Activated naive CD8-positive, alpha-beta T cell treated with anti-CD3 and anti-CD28 coated beads, Interleukin-2, amount 10 ng/mL, durations not matched to agents 7 days and 5 days (primary cell): ENCODE measurements around the gene PARD3B. TPM values are rescaled to one million over a fixed set of nuclear protein-coding genes. Genes with fewer than 3 reads are reported as not detected.

Experiments
- ATAC-seq: fragments of 150-1000 bp; cut with Tn5 transposase; one replicate; pipeline ENCODE4 v1.10.0; 2021; ENCODE audit warnings: low read depth, moderate library complexity
- POLR2A ChIA-PET: fragments of 350-600 bp; sonication (Branson Sonifier 250); formaldehyde crosslinking; loops from one replicate; lab custom pipeline; 2021; ENCODE audit warnings: antibody characterized with exemption; lab: Charles Lee
- DNase-seq: peaks from one replicate; pipeline ENCODE4 v3.0.0; 2021
- H3K27ac Mint-ChIP-seq: one replicate; pipeline ENCODE4 v1.8.0; 2022; ENCODE audit warnings: mild to moderate bottlenecking, mixed read lengths
- H3K27me3 Mint-ChIP-seq: one replicate; pipeline ENCODE4 v1.8.0; 2022; ENCODE audit warnings: mild to moderate bottlenecking, moderate library complexity, mixed read lengths
- H3K36me3 Mint-ChIP-seq: one replicate; pipeline ENCODE4 v1.8.0; 2021; ENCODE audit warnings: mild to moderate bottlenecking, mixed read lengths
- H3K4me1 Mint-ChIP-seq: one replicate; pipeline ENCODE4 v1.8.0; 2021; ENCODE audit warnings: mixed read lengths
- H3K4me3 Mint-ChIP-seq: one replicate; pipeline ENCODE4 v1.8.0; 2022; ENCODE audit warnings: mild to moderate bottlenecking, moderate library complexity, mixed read lengths
- H3K9me3 Mint-ChIP-seq: one replicate; pipeline ENCODE4 v1.8.0; 2021; ENCODE audit warnings: mixed read lengths
- total RNA-seq, 2 experiments: library from RNA; stranded (reverse); gene quantifications; one replicate each; pipeline ENCODE4 v1.2.3, GENCODE V29; 2021

PARD3B gene
- total RNA-seq, 2 experiments from 2014 or later, result 0.55 to 1.0 TPM

- no peak for DNase-seq
- peaks cover 2% of the 10 kb centered on the region for H3K4me1 Mint-ChIP-seq
Observed at GRCh38 chr2:204687776-204688175, 142.5 kb downstream of the PARD3B start.

GRCh38 chr2:204691911-204692510 is 146.7 kb downstream of the PARD3B start:
- Mint-ChIP-seq H3K9me3 (no peaks in the 10 kb centered on the region), H3K27me3 (peaks cover 2% of the 10 kb centered on the region), H3K4me1 (peaks cover 7% of the 10 kb centered on the region), H3K4me3 (no peak overlapping the region), H3K27ac (no peak overlapping the region), H3K36me3 (no peaks in the 10 kb centered on the region)
- POLR2A ChIA-PET, result no interaction called here
- ATAC-seq (peak; percentile 61), DNase-seq (no peak)

More at GRCh38 chr2:204687776-204688175, 142.5 kb downstream of the PARD3B start:
- no peak for ATAC-seq
- Mint-ChIP-seq H3K9me3 (no peaks in the 10 kb centered on the region), H3K27me3 (no peaks in the 10 kb centered on the region), H3K4me3 (no peak overlapping the region), H3K27ac (no peak overlapping the region), H3K36me3 (no peaks in the 10 kb centered on the region)
- POLR2A ChIA-PET, result no interaction called here

GRCh38 chr2:204692790-204693189 is 147.5 kb downstream of the PARD3B start:
- DNase-seq (no peak), ATAC-seq (no peak)
- H3K36me3 Mint-ChIP-seq, result no peaks in the 10 kb centered on the region
- no peak overlapping the region for H3K4me3 Mint-ChIP-seq
- peaks cover 7% of the 10 kb centered on the region for H3K4me1 Mint-ChIP-seq
- H3K27ac Mint-ChIP-seq, result no peak overlapping the region
- POLR2A ChIA-PET, result no interaction called here
- no peaks in the 10 kb centered on the region for H3K9me3 Mint-ChIP-seq
- H3K27me3 Mint-ChIP-seq, result peaks cover 2% of the 10 kb centered on the region

GRCh38 chr2:204693262-204693661 is 148.0 kb downstream of the PARD3B start:
- peaks cover 7% of the 10 kb centered on the region for H3K4me1 Mint-ChIP-seq
- no peak overlapping the region for H3K27ac Mint-ChIP-seq
- no peak for ATAC-seq
- POLR2A ChIA-PET, result no interaction called here
- H3K36me3 Mint-ChIP-seq, result no peaks in the 10 kb centered on the region
- DNase-seq, result no peak
- H3K4me3 Mint-ChIP-seq, result no peak overlapping the region
- peaks cover 2% of the 10 kb centered on the region for H3K27me3 Mint-ChIP-seq
- no peaks in the 10 kb centered on the region for H3K9me3 Mint-ChIP-seq

- Mint-ChIP-seq H3K27me3 (peaks cover 4% of the 10 kb centered on the region), H3K4me1 (peaks cover 7% of the 10 kb centered on the region), H3K36me3 (no peaks in the 10 kb centered on the region), H3K27ac (no peak overlapping the region), H3K9me3 (no peaks in the 10 kb centered on the region), H3K4me3 (no peak overlapping the region)
- no peak for DNase-seq
- POLR2A ChIA-PET, result no interaction called here
- no peak for ATAC-seq
Observed at GRCh38 chr2:204695506-204695905, 150.2 kb downstream of the PARD3B start.

GRCh38 chr2:204696124-204696523 is 150.8 kb downstream of the PARD3B start:
- ATAC-seq (no peak), DNase-seq (no peak)
- peaks cover 7% of the 10 kb centered on the region for H3K4me1 Mint-ChIP-seq
- no peaks in the 10 kb centered on the region for H3K9me3 Mint-ChIP-seq
- no peak overlapping the region for H3K27ac Mint-ChIP-seq
- H3K4me3 Mint-ChIP-seq, result no peak overlapping the region
- peaks cover 7% of the 10 kb centered on the region for H3K27me3 Mint-ChIP-seq
- POLR2A ChIA-PET, result no interaction called here
- H3K36me3 Mint-ChIP-seq, result no peaks in the 10 kb centered on the region

- H3K4me3 Mint-ChIP-seq, result no peak overlapping the region
Observed at GRCh38 chr2:204705243-204705932, 160.1 kb downstream of the PARD3B start.

GRCh38 chr2:204706939-204707338 is 161.7 kb downstream of the PARD3B start:
- POLR2A ChIA-PET, result no interaction called here
- DNase-seq, result no peak
- Mint-ChIP-seq H3K4me1 (no peaks in the 10 kb centered on the region), H3K27me3 (peaks cover 3% of the 10 kb centered on the region), H3K9me3 (no peaks in the 10 kb centered on the region), H3K27ac (no peak overlapping the region), H3K36me3 (no peaks in the 10 kb centered on the region), H3K4me3 (no peak overlapping the region)
- no peak for ATAC-seq

More at GRCh38 chr2:204705243-204705932, 160.1 kb downstream of the PARD3B start:
- Mint-ChIP-seq H3K9me3 (no peaks in the 10 kb centered on the region), H3K4me1 (no peaks in the 10 kb centered on the region), H3K27me3 (peaks cover 7% of the 10 kb centered on the region), H3K36me3 (no peaks in the 10 kb centered on the region), H3K27ac (no peak overlapping the region)
- POLR2A ChIA-PET, result no interaction called here
- no peak for ATAC-seq
- no peak for DNase-seq

GRCh38 chr2:204713211-204713610 is 167.9 kb downstream of the PARD3B start:
- POLR2A ChIA-PET, result no interaction called here
- Mint-ChIP-seq H3K27ac (no peak overlapping the region), H3K4me1 (no peaks in the 10 kb centered on the region), H3K27me3 (peaks cover 3% of the 10 kb centered on the region), H3K9me3 (no peaks in the 10 kb centered on the region), H3K36me3 (no peaks in the 10 kb centered on the region), H3K4me3 (no peak overlapping the region)
- ATAC-seq (no peak), DNase-seq (no peak)

- no peaks in the 10 kb centered on the region for H3K36me3 Mint-ChIP-seq
- H3K4me1 Mint-ChIP-seq, result no peaks in the 10 kb centered on the region
- no peak overlapping the region for H3K4me3 Mint-ChIP-seq
- no peaks in the 10 kb centered on the region for H3K9me3 Mint-ChIP-seq
- no peaks in the 10 kb centered on the region for H3K27me3 Mint-ChIP-seq
- POLR2A ChIA-PET, result no interaction called here
- ATAC-seq (no peak), DNase-seq (no peak)
- no peak overlapping the region for H3K27ac Mint-ChIP-seq
Observed at GRCh38 chr2:204715361-204715760, 170.1 kb downstream of the PARD3B start.

- POLR2A ChIA-PET, result no interaction called here
- Mint-ChIP-seq H3K27ac (no peak overlapping the region), H3K36me3 (no peaks in the 10 kb centered on the region)
Observed at GRCh38 chr2:204717591-204717990, 172.3 kb downstream of the PARD3B start.

GRCh38 chr2:204718607-204719006 is 173.3 kb downstream of the PARD3B start:
- Mint-ChIP-seq H3K27ac (no peak overlapping the region), H3K4me1 (no peaks in the 10 kb centered on the region), H3K36me3 (no peaks in the 10 kb centered on the region), H3K4me3 (no peak overlapping the region), H3K27me3 (peaks cover 5% of the 10 kb centered on the region), H3K9me3 (no peaks in the 10 kb centered on the region)
- ATAC-seq (no peak), DNase-seq (no peak)
- POLR2A ChIA-PET, result no interaction called here

More at GRCh38 chr2:204717591-204717990, 172.3 kb downstream of the PARD3B start:
- ATAC-seq (no peak), DNase-seq (no peak)
- Mint-ChIP-seq H3K4me1 (no peaks in the 10 kb centered on the region), H3K4me3 (no peak overlapping the region), H3K9me3 (no peaks in the 10 kb centered on the region), H3K27me3 (peaks cover under 1% of the 10 kb centered on the region)

- H3K36me3 Mint-ChIP-seq, result no peaks in the 10 kb centered on the region
- H3K27ac Mint-ChIP-seq, result no peak overlapping the region
- POLR2A ChIA-PET, result no interaction called here
- H3K4me1 Mint-ChIP-seq, result no peaks in the 10 kb centered on the region
- DNase-seq (no peak), ATAC-seq (no peak)
- H3K27me3 Mint-ChIP-seq, result peaks cover 6% of the 10 kb centered on the region
- no peak overlapping the region for H3K4me3 Mint-ChIP-seq
- no peaks in the 10 kb centered on the region for H3K9me3 Mint-ChIP-seq
Observed at GRCh38 chr2:204720874-204721273, 175.6 kb downstream of the PARD3B start.

- H3K27me3 Mint-ChIP-seq, result peaks cover 6% of the 10 kb centered on the region
- H3K4me3 Mint-ChIP-seq, result no peak overlapping the region
- ATAC-seq (no peak), DNase-seq (no peak)
- H3K4me1 Mint-ChIP-seq, result no peaks in the 10 kb centered on the region
- no peaks in the 10 kb centered on the region for H3K36me3 Mint-ChIP-seq
- no peaks in the 10 kb centered on the region for H3K9me3 Mint-ChIP-seq
- H3K27ac Mint-ChIP-seq, result no peak overlapping the region
- POLR2A ChIA-PET, result no interaction called here
Observed at GRCh38 chr2:204722207-204722606, 176.9 kb downstream of the PARD3B start.
